Endothelial cell of umbilical vein (primary cell): ENCODE data around the gene TM4SF18. TPM values are rescaled to one million over a fixed set of nuclear protein-coding genes. Genes with fewer than 3 reads are reported as not detected.

ENCODE experiments used
- BruUV-seq: library from RNA; stranded (reverse); fragments of 400-500 nt; replicated peaks from 2 replicates; lab custom pipeline; 2021; lab: Mats Ljungman, UMichigan
- CTCF ChIA-PET: fragments of 300-600, 350-600 bp; sonication (Branson Sonifier 250); formaldehyde crosslinking; loops from one replicate; lab custom pipeline; 2021; ENCODE audit warnings: antibody characterized with exemption, inconsistent platforms; lab: Charles Lee
- POLR2A ChIA-PET: fragments of 300-600, 350-600 bp; sonication (Branson Sonifier 250); formaldehyde crosslinking; loops from one replicate; lab custom pipeline; 2021; ENCODE audit warnings: antibody characterized with exemption, inconsistent platforms; lab: Charles Lee
- DNase-seq: peaks from one replicate; pipeline ENCODE4 v3.0.0-alpha.2; 2011; ENCODE audit warnings: low read depth, low spot score
- FAIRE-seq: peaks from 2 replicates; lab custom pipeline; 2011; peaks lifted over from hg19 to GRCh38; lab: Jason Lieb, UNC
- H2AFZ ChIP-seq: 2 replicates; pipeline ENCODE4 v1.6.0; 2012; ENCODE audit warnings: low read depth, low read length, control low read depth, inconsistent platforms
- H3K27ac ChIP-seq: 2 replicates; pipeline ENCODE4 v1.5.1; 2011; ENCODE audit warnings: low read depth, mild to moderate bottlenecking, control low read depth, low read length, moderate library complexity; ENCODE audit not compliant: insufficient read depth
- H3K27me3 ChIP-seq, 2 experiments: 2 replicates each; pipeline versions ENCODE4 v1.6.0 to v1.6.1; 2011; ENCODE audit warnings: low read length in 2 of 2, mixed read lengths in 1 of 2; ENCODE audit not compliant: control insufficient read depth in 2 of 2, insufficient read depth in 2 of 2
- H3K36me3 ChIP-seq, 2 experiments: 2 replicates in 1 of 2; 3 replicates in 1 of 2; pipeline ENCODE4 v1.5.1; 2011; ENCODE audit warnings: low read length in 2 of 2, mild to moderate bottlenecking in 1 of 2, moderate library complexity in 1 of 2; ENCODE audit not compliant: control insufficient read depth in 2 of 2, insufficient read depth in 2 of 2; ENCODE audit errors: extremely low read depth in 1 of 2
- H3K4me1 ChIP-seq: 3 replicates; pipeline ENCODE4 v1.5.1; 2011; ENCODE audit warnings: mild to moderate bottlenecking, low read length; ENCODE audit not compliant: control insufficient read depth, insufficient read depth; ENCODE audit errors: extremely low read depth
- H3K4me2 ChIP-seq: 2 replicates; pipeline ENCODE4 v1.6.1; 2011; ENCODE audit warnings: low read length, control low read depth, mixed read lengths; ENCODE audit not compliant: insufficient read depth
- H3K4me3 ChIP-seq, 3 experiments: fragments of 200-600 bp in 1 of 3; sonication (generic), shearing (Covaris generic) in 1 of 3; replicated peaks in 1 of 3; 2 replicates each; pipeline ENCODE4 v1.5.1; 2011 to 2016; ENCODE audit warnings: control low read depth in 3 of 3, low read length in 3 of 3, mild to moderate bottlenecking in 2 of 3, inconsistent platforms in 1 of 3, low read depth in 1 of 3, moderate library complexity in 1 of 3; ENCODE audit not compliant: insufficient read depth in 1 of 3
- H3K79me2 ChIP-seq: 2 replicates; pipeline ENCODE4 v1.6.0; 2012; ENCODE audit warnings: low read length, inconsistent platforms; ENCODE audit not compliant: control insufficient read depth, insufficient read depth
- H3K9ac ChIP-seq: replicated peaks from 2 replicates; pipeline ENCODE3; 2011; ENCODE audit warnings: low read length, control low read depth; ENCODE audit not compliant: insufficient read depth; ENCODE audit errors: extremely low read depth
- H3K9me1 ChIP-seq: replicated peaks from 3 replicates; pipeline ENCODE4 v1.6.0; 2011; ENCODE audit warnings: mild to moderate bottlenecking, low read length; ENCODE audit not compliant: control insufficient read depth, insufficient read depth; ENCODE audit errors: extremely low read depth
- H3K9me3 ChIP-seq: replicated peaks from 2 replicates; pipeline ENCODE4 v1.5.1; 2012; ENCODE audit warnings: low read length, inconsistent platforms; ENCODE audit not compliant: control insufficient read depth, insufficient read depth
- H4K20me1 ChIP-seq: replicated peaks from 2 replicates; pipeline ENCODE3; 2011; ENCODE audit warnings: mild to moderate bottlenecking, low read length; ENCODE audit not compliant: control insufficient read depth, insufficient read depth; ENCODE audit errors: extremely low read depth
- EZH2 ChIP-seq: IDR thresholded peaks from 2 replicates; pipeline ENCODE4 v1.6.1; 2012; ENCODE audit warnings: borderline replicate concordance, low read depth, mild to moderate bottlenecking, moderate library complexity, low read length, inconsistent platforms; ENCODE audit not compliant: severe bottlenecking
- FOS ChIP-seq: IDR thresholded peaks from 2 replicates; pipeline ENCODE4 v1.6.1; 2011; ENCODE audit warnings: mild to moderate bottlenecking, low read length, moderate library complexity, borderline replicate concordance; ENCODE audit not compliant: insufficient read depth
- GATA2 ChIP-seq: IDR thresholded peaks from 2 replicates; pipeline ENCODE4 v1.7.0; 2011; ENCODE audit warnings: low read depth, mild to moderate bottlenecking, moderate library complexity, mixed read lengths, low read length; ENCODE audit not compliant: insufficient read length, insufficient read depth
- JUN ChIP-seq: IDR thresholded peaks from 2 replicates; pipeline ENCODE4 v1.6.1; 2011; ENCODE audit warnings: borderline replicate concordance, low read depth; ENCODE audit not compliant: insufficient read length, insufficient read depth
- MYC ChIP-seq: IDR thresholded peaks from one replicate; pipeline ENCODE4 v1.6.1; 2011; ENCODE audit warnings: mild to moderate bottlenecking, low read depth, low read length
- POLR2A ChIP-seq: IDR thresholded peaks from 2 replicates; pipeline ENCODE4 v1.6.1; 2012; ENCODE audit warnings: low read depth, mild to moderate bottlenecking, control low read depth, low read length
- POLR2AphosphoS5 ChIP-seq: IDR thresholded peaks from 2 replicates; pipeline ENCODE4 v1.6.1; 2012; ENCODE audit warnings: low read depth, mild to moderate bottlenecking, control low read depth, low read length, moderate library complexity; ENCODE audit not compliant: insufficient read depth
- dilution Hi-C: fragments of 300-500 bp; cut with MboI; formaldehyde crosslinking; loops from one replicate; pipeline ENCODE4 v1.15.0; 2019; ENCODE audit warnings: low sequenced_read_pairs; ENCODE audit not compliant: extremely low pct_ligation_motif_present
- intact Hi-C: fragments of 100-400 bp; cut with micrococcal nuclease; formaldehyde crosslinking; loops from one replicate; pipeline ENCODE4 v1.10.0; 2022
- polyA plus RNA-seq, 4 experiments: library from polyadenylated mRNA; depleted of rRNA in 3 of 4; stranded (reverse) in 3 of 4; unstranded in 1 of 4; fragments of >200 nt; gene quantifications; 2 replicates each; pipeline versions ENCODE4 v1.2.1 to v1.2.3, GENCODE V29; 2011 to 2012; ENCODE audit warnings: missing spikeins in 1 of 4
- total RNA-seq: library from RNA; stranded (reverse); gene quantifications from 2 replicates; pipeline ENCODE4 v1.2.3, GENCODE V29; 2021
- TF ChIP-seq, protein P1 (sequence below): IDR thresholded peaks from 2 replicates; pipeline ENCODE4 v1.6.1; 2011; ENCODE audit not compliant: insufficient read depth, insufficient read length
- TF ChIP-seq, protein P2 (sequence below), 2 donors: IDR thresholded peaks; 1 replicate in 1 of 2; 2 replicates in 1 of 2; pipeline ENCODE4 v1.5.1; 2011; ENCODE audit warnings: low read length in 2 of 2, mild to moderate bottlenecking in 2 of 2, moderate library complexity in 2 of 2, control low read depth in 1 of 2, inconsistent platforms in 1 of 2, low read depth in 1 of 2; ENCODE audit not compliant: insufficient read depth in 1 of 2; ENCODE audit errors: extremely low read depth in 1 of 2

The TM4SF18 gene
- total and polyA plus RNA-seq, 2 donors (not counting 3 experiments of a cell fraction or from before 2014, with no cell fraction given) = 158 to 163 TPM

DNA sequence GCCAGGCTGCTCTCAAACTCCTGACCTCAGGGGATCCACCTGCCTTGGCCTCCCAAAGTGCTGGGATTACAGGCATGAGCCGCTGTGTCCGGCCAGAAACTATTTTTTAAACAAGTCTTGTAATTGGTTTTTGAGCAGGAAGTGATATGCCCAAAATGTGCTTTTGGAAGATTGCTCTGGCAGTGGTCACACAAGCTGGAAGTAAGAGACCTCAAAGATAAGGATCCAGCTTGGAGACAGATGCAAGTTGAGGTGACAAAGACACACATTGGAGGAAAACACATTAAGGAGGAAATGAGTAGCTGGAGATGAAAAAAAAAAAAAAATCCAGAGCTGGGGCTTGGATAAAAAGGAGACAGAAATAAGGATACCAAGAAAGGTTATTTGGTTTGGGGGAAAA lies 6.3 kb downstream of the TM4SF18 start:
- no TSS peak for BruUV-seq
- intact Hi-C loops (no loop called here), dilution Hi-C loops (no loop called here)
- POLR2A ChIA-PET = interaction anchor here (1.1 kb wide), 1 partner anchor 12 kb away, joined by 3 read pairs; no protein-coding TSS in a partner anchor
- CTCF ChIA-PET = interaction anchor here (0.9 to 2.3 kb wide), 4 partner anchors 9 to 162 kb away, joined by 4 to 8 read pairs (median 4); no protein-coding TSS in a partner anchor
- Histone ChIP-seq H3K9me1 (no peaks in the 10 kb centered on the region), H4K20me1 (no peaks in the 10 kb centered on the region), H3K27ac (no peak overlapping the region), H3K4me3 (no peak overlapping the region), H3K36me3 (peaks cover 15 to 22% of the 10 kb centered on the region in 2 experiments), H3K9me3 (no peaks in the 10 kb centered on the region), H2AFZ (no peak overlapping the region), H3K27me3 (no peaks in the 10 kb centered on the region), H3K4me2 (no peak overlapping the region), H3K9ac (no peak overlapping the region), H3K4me1 (peaks cover 31% of the 10 kb centered on the region), H3K79me2 (peaks cover 6% of the 10 kb centered on the region)
- TF ChIP-seq MYC (no peak), JUN (no peak), POLR2A (no peak), FOS (no peak), EZH2 (no peak), POLR2AphosphoS5 (no peak), GATA2 (no peak)
- TF ChIP-seq, protein P1, sequence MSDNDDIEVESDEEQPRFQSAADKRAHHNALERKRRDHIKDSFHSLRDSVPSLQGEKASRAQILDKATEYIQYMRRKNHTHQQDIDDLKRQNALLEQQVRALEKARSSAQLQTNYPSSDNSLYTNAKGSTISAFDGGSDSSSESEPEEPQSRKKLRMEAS = no peak
- TF ChIP-seq, protein P2, sequence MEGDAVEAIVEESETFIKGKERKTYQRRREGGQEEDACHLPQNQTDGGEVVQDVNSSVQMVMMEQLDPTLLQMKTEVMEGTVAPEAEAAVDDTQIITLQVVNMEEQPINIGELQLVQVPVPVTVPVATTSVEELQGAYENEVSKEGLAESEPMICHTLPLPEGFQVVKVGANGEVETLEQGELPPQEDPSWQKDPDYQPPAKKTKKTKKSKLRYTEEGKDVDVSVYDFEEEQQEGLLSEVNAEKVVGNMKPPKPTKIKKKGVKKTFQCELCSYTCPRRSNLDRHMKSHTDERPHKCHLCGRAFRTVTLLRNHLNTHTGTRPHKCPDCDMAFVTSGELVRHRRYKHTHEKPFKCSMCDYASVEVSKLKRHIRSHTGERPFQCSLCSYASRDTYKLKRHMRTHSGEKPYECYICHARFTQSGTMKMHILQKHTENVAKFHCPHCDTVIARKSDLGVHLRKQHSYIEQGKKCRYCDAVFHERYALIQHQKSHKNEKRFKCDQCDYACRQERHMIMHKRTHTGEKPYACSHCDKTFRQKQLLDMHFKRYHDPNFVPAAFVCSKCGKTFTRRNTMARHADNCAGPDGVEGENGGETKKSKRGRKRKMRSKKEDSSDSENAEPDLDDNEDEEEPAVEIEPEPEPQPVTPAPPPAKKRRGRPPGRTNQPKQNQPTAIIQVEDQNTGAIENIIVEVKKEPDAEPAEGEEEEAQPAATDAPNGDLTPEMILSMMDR (IDR thresholded peaks at IDR 0.05; ENCODE audit: extremely low read depth in 1 of 2, insufficient read depth in 1 of 2, low read depth in 1 of 2, low read length in 2 of 2) = no peak
- FAIRE-seq (no peak), DNase-seq (no peak)
